Right hindlimb (tissue), 1 donor: ENCODE measurements around the gene NTN1.
A peak's percentile ranks its signal among the peaks of the same experiment; 100 is the strongest.

Experiments used
- DNase-seq: peaks from one replicate; pipeline ENCODE4 v3.0.0-alpha.2; 2018

Gene NTN1

DNA sequence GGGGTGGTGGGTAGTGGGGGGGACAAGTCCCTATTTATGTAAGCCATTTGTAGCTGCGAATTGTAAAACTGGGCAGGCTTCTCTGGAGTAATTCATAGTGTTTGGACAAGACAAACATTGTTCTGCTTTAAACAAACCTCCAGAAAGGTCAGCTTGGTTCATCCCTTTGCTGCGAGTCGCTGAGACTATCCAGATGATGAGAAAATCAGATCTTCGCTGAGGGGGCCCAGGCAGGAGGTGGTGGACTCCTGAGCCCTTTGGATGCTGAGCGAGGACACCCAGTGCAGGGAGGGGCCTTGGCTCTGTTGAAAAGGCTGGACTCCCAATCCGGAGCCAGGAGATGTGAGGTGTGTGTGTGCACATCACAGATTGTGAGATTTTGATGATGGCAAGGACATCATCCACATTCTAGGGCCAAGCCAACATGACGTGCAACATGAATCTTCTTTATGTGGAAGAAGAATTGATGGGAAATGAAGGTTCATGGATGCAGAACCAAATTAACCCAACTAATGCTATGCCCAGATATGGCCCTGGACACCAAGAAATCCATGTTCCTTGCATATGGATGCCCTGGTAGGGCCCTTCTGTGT lies 15.0 kb upstream of the NTN1 start:
- DNase-seq, result no peak

DNA sequence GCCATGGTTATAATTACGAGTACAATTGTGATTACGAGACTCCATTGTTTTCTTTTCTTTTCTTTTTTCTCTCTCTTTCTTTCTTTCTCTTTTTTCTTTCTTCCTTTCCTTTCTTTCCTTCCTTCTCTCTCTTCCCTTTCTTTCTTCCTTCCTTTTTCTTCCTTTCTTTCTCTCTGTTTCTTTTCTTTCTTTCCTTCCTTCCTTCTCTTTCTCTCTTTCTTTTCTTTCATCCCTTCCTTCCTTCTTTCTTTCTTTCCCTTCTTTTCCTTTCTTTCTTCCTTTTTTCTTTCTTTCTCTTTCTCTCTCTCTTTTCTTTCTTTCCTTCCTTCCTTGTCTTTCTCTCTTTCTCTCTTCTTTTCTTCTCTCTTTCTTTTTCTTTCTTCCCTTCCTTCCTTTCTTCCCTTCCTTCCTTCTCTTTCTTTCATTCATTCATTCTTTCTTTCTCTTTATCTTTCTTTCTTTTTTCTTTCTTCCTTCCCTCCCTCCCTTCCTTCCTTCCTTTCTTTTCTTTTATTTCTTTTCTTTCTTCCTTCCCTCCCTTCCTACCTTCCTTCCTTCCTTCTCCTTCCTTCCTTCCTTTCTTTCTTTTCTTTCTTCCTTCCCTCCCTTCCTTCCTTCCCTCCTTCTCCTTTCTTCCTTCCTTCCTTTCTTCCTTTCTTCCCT lies 14.1 kb upstream of the NTN1 start:
- DNase-seq, result no peak

DNA sequence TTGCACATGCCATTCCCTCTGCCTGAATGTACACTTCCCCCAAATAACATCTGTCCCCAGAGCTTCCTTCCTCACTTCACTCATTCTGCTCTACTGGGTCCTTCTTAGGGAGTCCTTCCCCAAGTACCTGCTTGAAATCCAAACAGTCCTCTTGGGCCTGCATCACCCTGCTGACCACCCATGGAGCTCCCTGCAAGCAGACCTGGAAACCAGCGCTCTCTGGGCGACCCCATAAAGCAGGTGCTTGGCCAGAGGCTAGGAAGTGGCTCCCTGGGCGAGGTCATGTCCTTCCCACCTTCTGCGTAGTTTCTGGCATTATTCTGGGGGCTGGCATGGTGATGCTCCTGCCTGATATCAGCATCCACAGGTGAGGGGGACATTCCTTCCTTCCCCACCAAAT lies 12.2 kb upstream of the NTN1 start:
- no peak for DNase-seq

DNA sequence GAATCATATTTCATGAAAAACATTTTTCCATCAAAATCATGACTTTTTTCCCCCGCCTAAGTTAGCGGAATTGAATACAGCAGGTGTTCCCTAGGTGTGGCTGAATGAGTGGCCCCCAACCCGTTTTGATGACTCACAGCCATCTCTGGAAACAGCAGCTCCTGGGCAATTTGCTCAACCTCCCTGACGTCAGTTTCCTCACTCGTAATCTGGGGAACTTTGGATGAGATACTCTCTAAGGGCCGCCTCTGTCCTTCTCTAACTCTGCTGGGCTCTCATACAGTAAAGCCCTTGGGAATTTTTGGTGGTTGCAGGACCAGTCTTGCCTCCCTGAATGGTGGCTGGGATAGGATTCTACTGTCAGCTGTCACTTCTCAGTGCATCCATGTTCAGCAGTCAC lies 11.6 kb upstream of the NTN1 start:
- DNase-seq, result no peak

DNA sequence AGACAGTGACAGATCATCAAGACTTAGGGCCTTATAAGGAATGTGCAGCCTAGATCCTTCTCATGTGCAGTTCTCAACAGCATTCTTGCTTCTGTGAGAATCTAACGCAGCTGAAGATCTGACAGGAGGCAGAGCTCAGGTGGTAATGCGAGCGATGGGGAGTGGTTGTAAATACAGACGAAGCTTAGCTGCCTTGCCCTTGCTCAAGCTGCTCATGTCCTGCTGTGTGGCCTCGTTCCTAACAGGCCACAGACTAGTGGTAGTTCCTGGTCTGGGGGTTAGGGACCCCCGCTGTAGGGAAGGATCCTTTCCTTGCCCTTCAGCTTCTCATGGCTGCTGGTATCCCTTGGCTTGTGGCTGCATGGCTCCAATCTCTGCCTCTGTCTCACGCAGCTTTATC lies 10.3 kb upstream of the NTN1 start:
- DNase-seq, result no peak

DNA sequence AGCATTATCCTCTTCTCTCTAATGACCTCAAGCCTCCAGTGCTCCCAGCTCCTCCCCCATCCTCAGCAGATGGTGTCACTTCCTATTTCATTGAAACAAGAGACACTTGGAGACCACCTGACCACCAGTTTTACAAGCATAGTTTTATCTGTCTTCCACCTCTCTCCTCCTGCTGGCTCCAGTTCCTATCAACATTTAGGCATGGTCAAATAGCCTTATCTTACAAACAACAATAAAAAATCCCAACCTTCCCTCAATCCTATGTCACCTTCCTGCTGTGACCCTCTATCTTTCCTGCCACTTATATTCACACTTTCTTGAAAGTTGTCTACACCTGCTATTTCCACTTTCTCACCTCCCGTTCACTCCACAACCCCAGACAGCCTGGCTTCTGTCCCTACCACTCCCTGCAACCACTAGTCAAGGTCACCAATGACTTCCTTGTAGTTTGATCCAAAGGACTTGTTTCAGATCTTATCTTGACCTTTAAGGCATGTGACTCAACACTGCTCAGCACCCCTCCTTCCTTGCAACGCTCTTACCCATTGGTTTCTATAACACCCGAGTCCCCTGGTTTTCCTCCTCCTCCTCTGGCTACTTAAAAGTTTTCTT lies 4.3 kb upstream of the NTN1 start:
- no peak for DNase-seq

DNA sequence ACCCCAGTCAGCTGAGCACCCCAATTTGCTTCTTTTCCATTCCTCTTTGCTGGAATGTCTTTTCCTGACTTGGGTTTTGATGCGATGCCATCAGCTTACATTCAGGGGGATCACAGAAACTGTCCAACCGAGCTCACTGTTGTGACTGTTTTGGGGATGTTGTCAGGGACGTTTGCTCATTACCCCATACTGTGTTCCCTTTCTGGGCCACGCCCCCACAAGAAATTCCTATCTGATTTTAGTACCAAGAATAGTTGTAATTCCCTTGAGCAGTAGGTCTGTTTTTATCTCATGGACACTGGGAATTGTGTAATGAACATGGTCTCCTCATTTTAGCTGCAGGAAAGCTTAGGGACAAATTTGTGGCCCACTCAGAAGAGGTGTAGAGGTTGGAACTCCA lies 2.6 kb upstream of the NTN1 start:
- no peak for DNase-seq

DNA sequence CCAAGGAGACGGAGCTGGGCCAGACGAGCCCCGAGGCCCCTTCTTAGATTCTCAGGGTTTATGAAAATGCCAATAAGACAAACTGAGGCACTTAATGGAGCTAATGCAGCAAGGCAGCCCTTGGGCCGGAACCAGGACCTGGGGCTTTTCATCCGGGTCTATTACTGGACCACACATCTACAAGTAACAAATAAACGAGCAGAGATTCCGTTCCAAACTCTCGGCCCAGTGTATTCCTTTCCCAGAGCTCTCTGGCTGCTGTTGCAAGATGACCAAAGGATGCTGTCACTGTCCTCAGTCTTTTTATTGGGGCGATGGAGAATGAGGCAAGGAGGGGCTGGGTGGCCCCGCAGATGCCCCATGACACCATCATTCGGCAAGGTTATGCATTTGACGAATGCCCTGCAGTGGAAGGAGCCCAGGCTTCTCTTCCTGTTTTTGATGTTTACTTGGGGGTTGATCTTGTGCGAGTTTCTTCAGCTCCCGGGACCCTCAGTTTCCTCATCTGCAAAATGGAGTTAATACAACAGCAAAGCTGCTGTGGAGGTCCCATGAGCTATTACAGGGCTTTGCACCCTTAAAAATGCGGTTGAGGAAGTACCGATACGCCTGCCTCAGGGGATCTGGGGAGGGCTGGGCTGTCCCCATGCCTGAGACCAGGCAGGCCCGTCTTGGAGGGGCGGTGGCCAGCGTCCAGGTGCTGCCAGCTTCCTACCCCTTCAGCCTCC lies 1.1 kb upstream of the NTN1 start:
- DNase-seq, result no peak

DNA sequence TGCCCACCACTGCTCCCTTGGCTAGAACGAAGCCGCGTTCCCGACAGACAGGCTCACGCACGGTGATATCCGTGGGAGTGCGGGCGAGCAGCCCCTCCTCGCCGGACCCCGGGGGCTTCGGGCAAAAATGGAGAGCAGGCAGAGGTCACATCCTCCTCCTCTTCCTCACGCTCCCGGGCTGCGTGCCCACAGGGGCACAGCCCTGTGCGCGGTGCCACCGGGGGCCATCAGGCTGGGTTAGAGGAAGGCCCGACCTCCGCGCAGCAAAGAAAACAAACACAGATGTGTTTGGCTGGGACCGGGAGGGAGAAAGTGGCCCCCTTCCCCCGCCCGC lies 519 bp upstream of the NTN1 start:
- DNase-seq, result no peak

DNA sequence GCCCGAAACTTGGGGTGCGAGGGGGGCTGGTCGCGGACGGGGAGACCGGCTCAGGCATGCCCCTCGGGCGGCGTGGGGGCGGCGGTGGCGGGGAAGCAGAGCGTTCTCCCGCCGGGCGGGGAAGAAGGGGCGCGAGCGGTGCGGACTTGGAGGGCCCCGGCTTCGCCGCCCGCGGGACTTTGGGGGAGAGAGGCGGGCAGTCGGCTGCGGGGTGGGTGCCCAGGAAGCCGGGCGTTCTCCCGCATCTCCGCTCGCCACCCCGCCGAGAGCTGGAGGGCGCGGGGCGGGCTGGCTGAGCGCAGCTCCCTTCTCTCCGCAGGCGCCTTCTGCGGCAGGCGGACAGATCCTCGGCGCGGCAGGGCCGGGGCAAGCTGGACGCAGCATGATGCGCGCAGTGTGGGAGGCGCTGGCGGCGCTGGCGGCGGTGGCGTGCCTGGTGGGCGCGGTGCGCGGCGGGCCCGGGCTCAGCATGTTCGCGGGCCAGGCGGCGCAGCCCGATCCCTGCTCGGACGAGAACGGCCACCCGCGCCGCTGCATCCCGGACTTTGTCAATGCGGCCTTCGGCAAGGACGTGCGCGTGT lies 772 bp downstream of the NTN1 start:
- DNase-seq, result peak; percentile 50

DNA sequence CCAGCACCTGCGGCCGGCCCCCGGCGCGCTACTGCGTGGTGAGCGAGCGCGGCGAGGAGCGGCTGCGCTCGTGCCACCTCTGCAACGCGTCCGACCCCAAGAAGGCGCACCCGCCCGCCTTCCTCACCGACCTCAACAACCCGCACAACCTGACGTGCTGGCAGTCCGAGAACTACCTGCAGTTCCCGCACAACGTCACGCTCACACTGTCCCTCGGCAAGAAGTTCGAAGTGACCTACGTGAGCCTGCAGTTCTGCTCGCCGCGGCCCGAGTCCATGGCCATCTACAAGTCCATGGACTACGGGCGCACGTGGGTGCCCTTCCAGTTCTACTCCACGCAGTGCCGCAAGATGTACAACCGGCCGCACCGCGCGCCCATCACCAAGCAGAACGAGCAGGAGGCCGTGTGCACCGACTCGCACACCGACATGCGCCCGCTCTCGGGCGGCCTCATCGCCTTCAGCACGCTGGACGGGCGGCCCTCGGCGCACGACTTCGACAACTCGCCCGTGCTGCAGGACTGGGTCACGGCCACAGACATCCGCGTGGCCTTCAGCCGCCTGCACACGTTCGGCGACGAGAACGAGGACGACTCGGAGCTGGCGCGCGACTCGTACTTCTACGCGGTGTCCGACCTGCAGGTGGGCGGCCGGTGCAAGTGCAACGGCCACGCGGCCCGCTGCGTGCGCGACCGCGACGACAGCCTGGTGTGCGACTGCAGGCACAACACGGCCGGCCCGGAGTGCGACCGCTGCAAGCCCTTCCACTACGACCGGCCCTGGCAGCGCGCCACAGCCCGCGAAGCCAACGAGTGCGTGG lies 1.5 kb downstream of the NTN1 start:
- DNase-seq, result peak; percentile 46

DNA sequence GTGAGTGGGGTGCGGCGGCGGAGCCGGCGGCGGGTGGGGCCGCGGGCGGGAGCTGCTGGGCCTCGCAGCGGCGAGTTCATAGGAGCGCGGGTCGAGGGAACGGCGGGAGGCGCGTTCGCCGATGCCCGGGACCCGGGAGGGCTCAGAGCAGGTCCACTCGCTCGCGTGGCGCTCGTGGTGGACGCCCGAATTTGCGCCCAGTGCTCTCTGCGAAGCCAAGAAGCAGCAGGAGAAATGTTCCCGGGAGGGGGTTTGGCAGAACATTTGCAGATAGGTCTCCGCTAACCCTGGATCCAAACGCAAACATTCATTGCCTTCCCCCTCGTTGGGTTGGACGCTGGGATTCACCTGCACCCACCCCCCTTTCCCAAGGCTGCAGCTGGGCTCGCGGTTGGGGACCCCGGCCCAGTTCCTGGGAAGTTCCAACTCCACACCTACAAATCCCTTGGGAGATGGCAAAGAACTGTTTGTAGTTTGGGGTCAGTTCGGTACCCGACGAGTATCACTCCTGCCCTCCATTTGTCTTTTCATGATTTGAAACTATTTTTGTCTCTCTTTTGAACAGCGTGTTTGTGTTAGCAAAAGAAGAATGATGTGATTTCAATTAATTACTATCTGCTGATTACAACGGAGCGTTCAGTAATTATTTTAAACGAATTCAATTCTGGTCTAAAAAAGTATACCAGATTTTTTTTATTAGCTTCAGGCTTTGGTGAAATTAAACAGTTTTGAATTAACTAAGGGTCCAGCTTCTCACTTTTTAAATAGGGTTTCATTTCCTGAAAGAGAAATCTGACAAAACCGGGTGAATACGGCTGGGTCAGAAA lies 2.3 kb downstream of the NTN1 start:
- no peak for DNase-seq

DNA sequence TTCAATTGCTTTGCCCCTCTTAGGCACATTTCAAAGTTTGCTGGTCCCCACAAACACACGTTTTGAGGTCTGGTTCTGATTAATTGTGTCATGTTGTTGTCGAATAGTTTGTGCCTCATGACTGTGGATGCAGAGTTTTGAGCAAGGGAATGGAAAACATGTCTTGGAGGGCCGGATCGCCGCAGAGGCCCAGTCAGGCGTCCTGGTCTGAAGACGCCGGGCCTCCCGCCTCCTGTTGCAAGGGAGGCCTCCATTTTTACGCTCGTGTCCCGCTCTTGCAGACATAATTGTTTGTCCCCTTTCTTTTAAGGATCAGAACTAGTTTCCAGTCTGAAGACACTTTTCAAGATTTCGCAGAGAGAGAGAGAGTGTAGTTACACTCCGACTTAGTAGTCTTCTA lies 3.2 kb downstream of the NTN1 start:
- no peak for DNase-seq

DNA sequence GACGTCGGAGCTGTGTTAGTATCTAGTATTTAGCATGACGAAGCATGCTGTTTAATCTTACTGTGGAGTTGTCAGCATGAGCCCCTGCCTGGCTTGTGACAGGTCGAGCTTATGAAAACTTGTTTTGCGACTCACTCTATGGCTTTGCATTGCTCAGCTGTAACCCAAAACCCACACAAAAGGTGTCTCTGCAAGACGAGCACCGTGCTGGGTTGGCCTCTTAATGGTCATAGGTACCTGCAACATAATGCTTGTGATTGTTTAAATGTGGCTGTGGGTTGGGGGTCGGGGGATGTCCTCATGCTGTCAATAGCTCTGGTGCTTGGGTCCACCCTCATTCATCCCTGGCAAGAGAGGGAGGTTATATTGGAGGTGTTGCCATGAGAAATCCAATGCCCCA lies 5.4 kb downstream of the NTN1 start:
- DNase-seq, result no peak

DNA sequence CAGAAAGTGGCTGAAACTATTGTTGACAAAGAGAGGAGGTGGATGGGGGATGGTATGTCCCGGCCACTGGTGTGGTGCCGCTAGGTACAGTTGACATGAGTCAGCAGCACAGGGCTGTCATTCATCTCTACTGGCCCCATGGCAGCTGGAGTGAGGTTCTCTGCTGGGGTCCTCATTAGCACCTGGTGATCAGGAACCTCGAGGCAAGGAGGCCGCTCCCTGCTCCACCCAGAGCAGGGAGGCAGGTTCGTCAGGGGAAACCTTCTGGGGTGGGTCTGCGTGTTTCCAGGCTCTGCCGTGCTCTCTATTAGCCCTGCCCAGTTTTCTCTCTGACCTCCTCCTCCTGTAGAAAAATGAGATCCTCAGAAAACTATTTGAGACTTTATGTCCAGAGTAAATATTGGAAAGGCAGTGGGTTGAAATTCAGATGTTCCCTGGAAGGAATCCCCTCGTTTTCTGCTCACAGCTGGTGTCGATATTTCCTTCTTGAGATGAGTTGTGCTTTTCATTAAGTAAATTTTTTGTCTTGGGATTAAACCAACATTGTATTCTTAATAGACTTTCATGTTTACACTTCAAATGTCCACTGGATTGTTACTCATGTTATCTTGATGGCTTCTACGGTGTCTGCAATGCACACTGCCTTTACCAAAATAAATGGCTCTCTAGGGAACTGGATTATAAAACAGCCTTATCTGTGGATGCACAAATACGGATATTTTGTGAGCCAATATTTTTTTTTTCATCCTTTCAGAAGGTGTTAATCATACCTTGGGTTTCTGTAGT lies 7.1 kb downstream of the NTN1 start:
- no peak for DNase-seq

DNA sequence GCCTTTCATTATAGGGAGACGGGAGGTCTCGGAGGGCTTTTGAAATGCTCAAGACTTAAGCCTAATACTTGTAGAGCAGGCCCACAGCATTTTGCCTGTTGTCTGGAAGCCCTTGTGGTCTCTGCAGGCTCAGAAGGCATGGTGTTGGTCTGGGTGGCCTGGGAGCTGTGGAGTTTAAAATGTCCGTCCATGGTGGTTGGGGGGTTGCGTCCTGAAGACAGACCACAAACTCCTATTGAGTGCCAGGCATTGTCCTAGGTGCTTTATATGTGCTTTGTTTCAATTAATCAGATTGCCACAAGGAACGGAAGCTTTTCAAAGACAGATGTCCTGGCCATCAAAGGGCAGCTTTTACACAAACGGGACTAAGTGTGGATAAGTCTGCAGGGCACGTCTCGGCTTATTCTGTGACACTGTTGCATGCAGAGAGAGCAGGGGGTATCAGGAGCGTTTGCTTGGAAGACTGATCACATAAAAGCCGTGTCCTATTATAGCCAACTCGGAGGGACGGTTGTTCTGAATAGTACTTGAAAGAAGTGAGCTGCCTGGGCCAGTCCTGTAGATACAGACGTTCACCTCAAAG lies 7.8 kb downstream of the NTN1 start:
- no peak for DNase-seq

DNA sequence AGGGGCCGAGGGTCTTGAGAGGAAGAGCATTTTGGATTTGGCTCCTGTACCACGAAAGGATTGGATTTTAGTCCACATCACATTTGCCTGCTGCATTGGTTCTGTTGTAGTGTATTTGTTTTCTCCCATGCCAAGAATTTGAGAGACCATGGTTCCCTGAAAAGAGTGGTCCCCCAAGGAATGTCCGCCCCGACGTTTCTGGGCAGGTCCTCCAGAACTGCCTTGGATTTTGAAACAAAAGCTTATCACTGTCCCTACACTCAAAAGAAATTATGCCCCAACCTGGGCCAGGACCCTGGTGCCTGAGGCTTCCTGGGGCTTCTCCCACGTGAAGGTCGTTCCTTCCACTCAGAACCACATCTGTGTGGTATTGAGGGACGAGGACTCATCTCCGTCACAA lies 10.8 kb downstream of the NTN1 start:
- DNase-seq, result no peak

DNA sequence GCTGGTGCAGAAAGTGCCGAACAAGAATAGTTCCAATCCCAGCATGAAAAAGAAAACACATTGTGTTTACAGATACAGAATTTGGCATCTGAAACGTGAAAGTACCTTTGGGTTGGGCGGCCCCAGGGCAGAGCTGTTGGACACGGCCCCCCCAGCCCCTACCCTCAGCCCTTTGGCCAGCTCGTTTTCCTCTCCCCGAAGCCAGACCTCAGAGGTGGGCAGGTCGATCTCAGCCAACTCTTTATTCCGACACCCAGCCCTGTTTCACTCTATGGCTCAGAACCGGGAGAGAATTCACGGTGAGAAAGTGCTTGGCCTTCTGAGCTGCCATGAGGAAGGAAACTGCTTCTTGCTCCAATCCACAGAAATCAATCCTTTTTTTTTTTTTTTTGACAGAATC lies 11.3 kb downstream of the NTN1 start:
- DNase-seq, result no peak

DNA sequence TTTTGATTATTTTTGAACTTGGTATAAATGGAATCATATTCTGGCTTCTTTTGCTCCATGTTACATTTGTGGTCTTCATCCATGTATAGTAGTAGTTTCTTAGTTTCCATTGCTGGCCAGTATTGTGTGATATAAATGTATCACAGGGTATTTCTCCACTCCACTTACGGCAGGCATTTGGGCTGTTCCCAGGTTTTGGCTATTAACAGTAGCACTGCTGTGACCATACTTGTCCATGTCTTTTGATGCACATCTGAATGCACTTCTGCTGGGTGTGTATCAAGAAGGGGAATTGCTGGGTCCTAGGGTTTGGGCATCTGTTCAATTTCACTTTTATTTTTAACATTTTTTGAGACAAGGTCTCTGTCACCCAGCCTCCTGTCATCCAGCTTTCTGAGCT lies 13.9 kb downstream of the NTN1 start:
- no peak for DNase-seq

DNA sequence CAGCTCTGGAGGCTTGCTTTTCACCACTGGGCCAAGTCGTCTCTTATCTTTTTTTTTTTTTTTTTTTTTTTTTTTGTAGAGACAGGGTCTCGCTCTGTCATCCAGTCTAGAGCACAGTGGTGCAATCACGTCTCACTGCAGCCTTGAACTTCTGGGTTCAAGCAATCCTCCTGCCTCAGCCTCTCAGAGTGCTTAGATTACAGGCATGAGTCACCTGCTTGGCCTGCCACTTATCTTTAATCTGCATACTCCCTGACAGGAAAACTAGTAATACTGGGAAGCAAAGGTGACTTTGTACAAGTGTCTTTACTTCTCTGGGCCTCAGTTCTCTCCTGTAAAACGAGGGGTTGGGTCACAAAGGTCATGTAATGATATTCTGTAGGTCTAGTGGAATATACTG lies 15.0 kb downstream of the NTN1 start:
- no peak for DNase-seq

DNA sequence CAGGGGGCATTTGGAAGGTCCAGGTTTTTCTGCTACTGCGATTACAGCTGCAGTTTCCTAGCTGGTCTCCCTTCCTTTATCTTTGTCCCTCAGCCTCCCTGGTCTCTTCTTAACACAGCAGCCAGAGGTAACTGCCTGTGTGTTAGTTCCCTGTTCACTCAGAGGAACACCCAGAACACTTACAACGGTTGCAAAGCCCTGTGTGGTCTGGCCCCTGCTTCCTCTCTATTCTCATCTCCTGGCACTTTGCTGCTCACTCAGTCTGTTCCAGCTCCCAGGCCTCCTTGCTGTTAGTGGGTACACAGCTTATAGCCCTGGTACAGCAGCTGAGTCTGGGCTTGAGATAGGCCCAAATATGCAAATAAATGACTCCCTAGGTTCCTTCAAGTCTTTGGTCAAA lies 16.4 kb downstream of the NTN1 start:
- DNase-seq, result no peak
